ENCODE results near the gene SMKR1.
"Not testable (repeated sequence)": the region's sequence is repeated elsewhere in the genome, so short reads cannot be mapped to it uniquely, and the experiment has no call there.

The SMKR1 gene

DNA sequence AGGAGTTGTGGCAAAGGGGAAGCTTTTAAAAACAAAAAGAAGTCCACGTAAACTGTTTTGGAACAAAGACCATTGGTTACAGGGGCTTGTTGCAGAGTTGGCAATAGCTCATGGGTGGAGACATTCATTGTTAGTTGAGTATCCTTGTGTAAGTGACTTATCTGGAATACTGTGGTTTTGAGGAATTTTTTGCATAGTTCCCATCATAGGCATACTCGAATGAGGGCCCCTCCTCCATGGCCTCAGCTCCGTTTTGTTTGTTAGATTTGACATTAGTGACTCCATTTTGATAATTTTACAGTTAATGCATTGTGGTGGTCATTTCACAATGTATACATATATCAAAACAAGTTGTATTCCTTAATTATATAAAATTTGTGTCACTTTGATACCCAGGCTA, 12.8 kb upstream of the SMKR1 start:
- DNase-seq, result no peak

- DNase-seq, result no peak
Measured at GRCh38 chr7:129492391-129492790, 9.9 kb upstream of the SMKR1 start.

GRCh38 chr7:129493555-129493954, 8.8 kb upstream of the SMKR1 start:
- DNase-seq, result no peak

GRCh38 chr7:129494041-129494440, 8.3 kb upstream of the SMKR1 start:
- DNase-seq, result no peak

GRCh38 chr7:129495987-129496386, 6.3 kb upstream of the SMKR1 start:
- no peak for DNase-seq

GRCh38 chr7:129496653-129497052, 5.7 kb upstream of the SMKR1 start:
- no peak for DNase-seq

DNA sequence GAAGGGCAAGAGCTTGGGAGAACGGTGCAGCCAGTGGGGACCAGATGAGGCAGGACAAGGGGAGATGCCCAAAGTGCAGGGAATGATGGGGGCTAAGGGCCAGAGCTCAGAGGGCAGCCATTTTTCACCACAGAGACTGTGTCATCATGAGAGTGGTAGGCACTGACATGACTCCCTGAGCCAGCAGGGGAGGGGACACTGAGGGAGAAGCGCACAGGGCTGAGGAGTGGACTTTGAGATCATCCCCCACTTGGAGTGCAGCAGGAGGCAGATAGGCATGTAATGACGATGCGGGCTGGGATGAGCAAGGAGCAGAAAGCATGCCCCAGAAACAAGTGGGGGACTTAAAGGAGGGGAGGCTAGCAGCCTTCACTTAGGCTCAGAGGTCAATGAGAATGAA, 5.2 kb upstream of the SMKR1 start:
- no peak for DNase-seq

- DNase-seq, result no peak
Measured at GRCh38 chr7:129498021-129498420, 4.3 kb upstream of the SMKR1 start.

GRCh38 chr7:129499999-129500398, 2.3 kb upstream of the SMKR1 start:
- no peak for DNase-seq

DNA sequence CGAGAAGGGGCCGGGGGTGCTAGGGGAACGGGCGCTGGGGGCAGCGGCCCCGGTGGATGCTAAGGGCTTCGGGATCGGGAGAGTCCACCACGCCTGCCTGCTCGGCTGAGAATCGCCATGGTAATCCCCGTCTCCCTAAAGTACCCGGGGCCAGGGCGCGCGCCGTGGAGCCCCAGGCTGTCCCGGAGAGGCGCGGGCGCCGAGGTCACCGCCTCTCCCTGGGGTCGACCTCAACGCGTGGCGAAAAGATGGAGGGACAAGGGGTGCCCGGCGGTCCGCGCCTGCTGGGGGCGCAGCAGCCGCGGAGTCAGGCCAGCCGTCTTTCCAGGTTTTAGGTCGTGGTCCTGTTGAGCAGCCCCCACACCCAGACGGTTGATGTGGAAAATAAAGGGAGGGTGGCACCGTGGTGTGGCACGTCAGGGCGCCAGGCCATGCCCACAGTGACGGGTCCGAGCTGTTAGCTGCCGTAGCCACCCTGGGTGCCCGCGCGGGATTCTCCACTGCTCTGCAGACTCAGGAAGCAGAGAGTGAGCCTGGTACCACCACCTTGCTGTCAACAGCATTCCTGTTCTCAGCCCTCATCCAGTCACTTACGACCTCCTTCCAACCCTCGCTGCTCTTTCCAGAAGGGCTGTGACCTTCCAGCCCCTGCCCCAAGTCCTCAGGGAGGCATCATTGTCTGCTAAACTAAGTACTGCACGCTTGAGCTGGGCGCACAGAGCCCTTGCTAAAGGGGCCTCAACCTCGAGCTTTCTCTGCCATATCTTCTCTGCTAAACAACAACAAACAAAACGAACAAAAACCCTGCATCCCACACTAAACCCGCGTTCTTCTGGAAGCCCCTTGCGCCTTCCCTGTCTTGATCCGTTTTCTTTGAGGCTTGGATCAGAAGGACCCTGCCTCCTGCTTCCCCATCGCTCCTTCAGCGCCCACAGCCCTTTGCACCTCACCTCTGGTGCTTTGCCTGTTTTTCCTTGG, 666 bp downstream of the SMKR1 start:
- no peak for DNase-seq

DNA sequence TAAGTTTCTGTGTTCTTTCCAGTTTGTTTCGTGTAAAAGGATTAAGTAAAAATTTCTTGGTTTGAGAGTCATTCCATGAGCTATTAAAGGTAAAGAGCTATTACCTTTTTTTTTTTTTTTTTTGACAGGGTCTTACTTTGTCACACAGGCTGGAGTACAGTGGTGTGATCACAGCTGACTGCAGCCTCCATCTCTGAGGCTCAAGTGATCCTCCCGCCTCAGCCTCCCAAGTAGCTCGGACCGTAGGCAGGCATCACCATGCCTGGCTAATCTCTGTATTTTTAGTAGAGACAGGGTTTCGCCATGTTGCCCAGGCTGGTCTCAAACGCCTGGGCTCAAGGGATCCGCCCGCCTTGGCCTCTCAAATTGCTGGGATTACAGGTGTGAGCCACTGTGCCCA, 1.4 kb downstream of the SMKR1 start:
- no peak for DNase-seq

DNA sequence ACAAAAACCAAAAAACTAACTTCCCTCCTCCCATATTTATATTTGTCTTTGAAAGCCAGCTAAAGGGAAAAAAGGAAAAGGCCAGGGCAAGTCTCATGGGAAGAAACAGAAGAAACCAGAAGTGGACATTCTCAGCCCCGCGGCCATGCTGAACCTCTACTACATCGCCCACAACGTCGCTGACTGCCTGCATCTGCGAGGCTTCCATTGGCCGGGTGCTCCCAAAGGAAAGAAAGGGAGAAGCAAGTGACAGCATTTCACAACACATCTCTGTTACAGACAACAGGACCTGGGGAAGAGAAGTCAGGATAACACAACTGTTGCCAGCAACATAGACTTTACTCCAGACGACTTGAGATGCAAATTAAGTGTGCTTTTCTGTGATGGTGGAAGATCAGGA, 9.9 kb downstream of the SMKR1 start:
- DNase-seq, result no peak

GRCh38 chr7:129513546-129513945, 11.2 kb downstream of the SMKR1 start:
- DNase-seq, result no peak

DNA sequence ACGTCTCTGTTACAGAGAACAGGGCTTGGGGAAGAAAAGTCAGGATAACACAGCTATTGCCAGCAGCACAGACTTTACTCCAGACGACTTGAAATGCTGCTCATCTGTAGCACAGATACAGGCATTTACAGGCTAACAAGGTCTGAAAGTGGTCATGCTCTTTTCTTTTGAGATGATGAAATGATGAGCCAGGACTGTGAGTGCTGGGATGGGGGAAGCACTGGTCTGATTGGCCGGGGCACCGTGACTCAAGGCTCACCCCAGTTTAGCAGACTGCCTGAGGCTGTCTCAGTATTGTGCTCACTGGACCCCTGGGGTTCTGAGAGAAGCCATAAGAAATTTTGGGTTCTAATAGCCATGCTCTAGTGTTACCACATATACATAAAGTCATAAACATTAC, 12.4 kb downstream of the SMKR1 start:
- DNase-seq, result no peak

GRCh38 chr7:129515381-129515780, 13.1 kb downstream of the SMKR1 start:
- DNase-seq, result no peak

GRCh38 chr7:129517931-129518330, 15.6 kb downstream of the SMKR1 start:
- DNase-seq, result no peak

DNA sequence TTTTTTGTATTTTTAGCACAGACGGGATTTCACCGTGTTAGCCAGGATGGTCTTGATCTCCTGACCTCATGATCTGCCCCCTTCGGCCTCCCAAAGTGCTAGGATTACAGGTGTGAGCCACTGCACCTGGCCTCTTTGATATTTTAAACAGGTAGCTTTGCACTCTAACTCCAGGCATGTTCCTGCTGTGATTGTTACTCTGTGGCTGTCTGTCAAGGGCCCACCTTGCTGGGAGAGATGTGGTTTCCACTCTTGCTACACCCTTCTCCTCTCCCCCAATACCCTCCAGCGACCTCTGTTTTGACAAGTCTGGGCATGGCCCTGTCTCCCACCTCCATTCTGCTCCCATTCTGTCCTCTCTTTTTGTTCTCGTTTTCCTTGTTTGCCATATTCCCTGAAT, 17.1 kb downstream of the SMKR1 start:
- DNase-seq, result no peak

- no peak for DNase-seq
Measured at GRCh38 chr7:129522088-129522970, 20.0 kb downstream of the SMKR1 start.

DNA sequence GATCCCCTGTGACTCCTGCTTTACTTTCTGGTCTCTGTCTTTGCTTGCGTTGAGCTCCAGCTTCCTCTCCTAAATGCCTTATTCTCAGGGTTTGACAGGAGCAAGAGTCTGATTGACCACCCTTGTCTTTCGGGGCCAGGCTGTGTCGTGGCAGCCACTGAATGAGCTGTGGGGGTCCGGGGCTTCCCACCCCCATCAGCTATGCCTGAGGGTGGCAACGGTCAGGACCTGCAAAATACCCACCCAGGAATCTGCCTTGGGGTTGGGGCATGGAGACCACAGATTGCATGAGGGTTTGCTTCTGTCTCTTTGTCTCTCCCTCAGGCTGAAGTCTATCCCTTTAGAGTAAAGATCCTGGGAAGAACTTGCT, 20.6 kb downstream of the SMKR1 start:
- no peak for DNase-seq

DNA sequence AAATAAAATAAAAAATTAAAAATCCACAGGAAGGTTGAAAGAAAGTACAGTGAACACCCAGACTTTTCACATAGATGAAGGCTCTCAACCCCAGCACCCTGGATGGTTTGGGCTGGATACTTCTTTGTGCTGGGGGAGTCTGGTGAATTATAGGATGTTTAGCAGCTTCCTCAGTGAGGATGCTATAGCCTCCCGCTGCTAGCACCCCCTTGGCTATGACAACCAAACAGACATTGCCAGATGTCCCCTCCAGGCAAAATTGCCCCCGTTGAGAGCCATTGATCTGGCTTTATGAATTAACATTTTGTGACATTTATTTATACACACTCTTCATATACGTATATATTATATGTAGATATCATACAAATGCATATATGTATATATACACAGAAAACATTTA, 21.6 kb downstream of the SMKR1 start:
- no peak for DNase-seq

GRCh38 chr7:129524405-129524804, 22.1 kb downstream of the SMKR1 start:
- not testable (repeated sequence) for DNase-seq

DNA sequence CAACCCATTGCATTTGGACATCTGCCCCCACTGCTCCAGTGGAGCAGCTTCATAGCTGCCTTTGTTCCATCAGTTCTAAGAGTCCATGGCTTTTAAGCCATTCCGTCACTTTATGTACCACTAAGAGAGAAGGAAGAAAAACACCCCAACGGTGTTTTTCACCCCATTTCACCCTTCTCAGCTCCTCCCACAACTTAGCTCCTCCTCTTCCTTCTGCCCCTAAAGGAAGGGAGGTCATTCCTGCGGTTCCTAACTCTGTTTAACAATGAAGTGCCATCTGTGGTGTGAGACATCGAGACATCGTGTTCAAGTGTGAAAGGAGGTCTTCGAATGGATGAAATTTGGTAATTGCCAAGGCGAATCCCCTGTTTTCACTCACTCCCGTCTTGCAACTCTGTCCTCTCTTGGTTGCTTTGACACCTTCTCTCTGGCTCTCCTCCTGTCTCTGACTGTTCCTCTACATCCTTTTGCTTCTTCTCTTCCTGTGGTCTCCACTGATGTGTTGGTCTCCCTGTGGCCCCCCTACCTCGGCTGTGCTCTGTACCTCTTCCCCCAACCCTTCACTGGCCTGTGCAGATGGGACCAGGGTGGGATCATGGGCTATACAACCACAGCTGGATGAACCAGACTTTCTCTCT, 23.0 kb downstream of the SMKR1 start:
- DNase-seq, result no peak

- DNase-seq, result no peak
Measured at GRCh38 chr7:129529643-129530042, 27.3 kb downstream of the SMKR1 start.

Data from left hindlimb (tissue), 1 donor.